BJ (cell line): Measurements from ENCODE around the gene GPC6. TPM values are rescaled to one million over a fixed set of nuclear protein-coding genes. Genes with fewer than 3 reads are reported as not detected.

ENCODE experiments used
- CTCF ChIA-PET: fragments of 350-600 bp; formaldehyde crosslinking; extraction: SDS; loops from one replicate; lab custom pipeline; 2021; ENCODE audit warnings: antibody characterized with exemption, inconsistent platforms; lab: Yijun Ruan, JAX
- POLR2A ChIA-PET: fragments of 300-600 bp; sonication (Branson Sonifier 250); formaldehyde crosslinking; extraction: SDS; loops from one replicate; lab custom pipeline; 2021; ENCODE audit warnings: antibody characterized with exemption; lab: Charles Lee
- DNase-seq: peaks from one replicate; pipeline ENCODE4 v3.0.0-alpha.2; 2011; ENCODE audit warnings: low read depth
- H3K27me3 ChIP-seq: 2 replicates; pipeline ENCODE4 v1.6.0; 2011; ENCODE audit warnings: low read length; ENCODE audit not compliant: control insufficient read depth, insufficient read depth
- H3K36me3 ChIP-seq: 2 replicates; pipeline ENCODE4 v1.5.1; 2011; ENCODE audit warnings: low read length; ENCODE audit not compliant: control insufficient read depth, insufficient read depth
- H3K4me3 ChIP-seq: 2 replicates; pipeline ENCODE4 v1.5.1; 2011; ENCODE audit warnings: low read depth, mild to moderate bottlenecking, control low read depth, low read length
- polyA plus RNA-seq: library from polyadenylated mRNA; depleted of rRNA; stranded (reverse); fragments of >200 nt; gene quantifications from 2 replicates; pipeline ENCODE4 v1.2.3, GENCODE V29; 2011
- TF ChIP-seq, protein P1 (sequence below): IDR thresholded peaks from 2 replicates; pipeline ENCODE4 v1.5.1; 2011; ENCODE audit warnings: low read depth, mild to moderate bottlenecking, control low read depth, inconsistent platforms, low read length, moderate library complexity; ENCODE audit not compliant: insufficient read depth

The GPC6 gene
- polyA plus RNA-seq, 1 experiment = 23.0 TPM

DNA sequence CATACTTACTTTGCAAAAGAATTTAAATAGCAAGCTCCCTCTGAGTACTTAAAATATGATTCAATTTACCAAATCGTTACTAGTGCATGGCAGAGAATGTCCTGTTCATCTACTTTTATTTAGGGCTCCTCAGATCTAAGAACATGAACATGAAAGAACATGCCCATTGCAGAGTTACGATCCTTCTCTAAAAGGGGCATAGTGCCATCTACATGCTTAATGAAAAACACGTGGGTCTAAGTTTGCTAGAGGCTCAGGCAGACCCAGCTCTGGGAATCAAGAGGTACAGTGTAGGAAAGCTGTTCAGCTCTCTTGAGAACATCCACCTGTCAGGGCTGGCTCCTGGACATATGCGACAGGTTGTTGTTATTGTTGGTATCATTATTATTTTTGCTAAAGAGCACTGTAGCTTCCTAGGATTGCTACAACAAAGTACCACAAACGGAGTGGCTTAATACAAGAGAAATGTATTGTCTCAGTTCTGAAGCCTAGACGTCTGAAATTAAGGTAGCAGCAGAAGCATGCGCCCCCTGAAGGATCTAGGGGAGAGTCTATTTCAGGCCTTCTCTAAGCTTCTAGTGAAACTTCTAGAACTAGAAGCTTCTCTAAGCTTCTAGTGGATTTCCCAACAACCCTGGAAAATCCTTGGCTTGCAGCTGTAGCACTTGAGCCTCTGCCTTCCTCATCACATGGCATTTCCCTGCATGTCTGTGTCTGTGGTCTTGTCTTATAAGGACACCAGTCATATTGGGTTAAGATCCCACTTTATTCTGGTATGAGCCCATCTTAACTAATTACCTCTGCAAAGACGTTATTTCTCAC, 1119.0 kb downstream of the GPC6 start:
- no peak overlapping the region for H3K4me3 ChIP-seq
- H3K27me3 ChIP-seq = no peaks in the 10 kb centered on the region
- H3K36me3 ChIP-seq = no peaks in the 10 kb centered on the region
- ChIA-PET CTCF (interaction anchor here (0.6 to 1.5 kb wide), 6 partner anchors 12 to 259 kb away, joined by 3 to 6 read pairs (median 3); no protein-coding TSS in a partner anchor), POLR2A (no interaction called here)
- no peak for DNase-seq
- TF ChIP-seq, protein P1, sequence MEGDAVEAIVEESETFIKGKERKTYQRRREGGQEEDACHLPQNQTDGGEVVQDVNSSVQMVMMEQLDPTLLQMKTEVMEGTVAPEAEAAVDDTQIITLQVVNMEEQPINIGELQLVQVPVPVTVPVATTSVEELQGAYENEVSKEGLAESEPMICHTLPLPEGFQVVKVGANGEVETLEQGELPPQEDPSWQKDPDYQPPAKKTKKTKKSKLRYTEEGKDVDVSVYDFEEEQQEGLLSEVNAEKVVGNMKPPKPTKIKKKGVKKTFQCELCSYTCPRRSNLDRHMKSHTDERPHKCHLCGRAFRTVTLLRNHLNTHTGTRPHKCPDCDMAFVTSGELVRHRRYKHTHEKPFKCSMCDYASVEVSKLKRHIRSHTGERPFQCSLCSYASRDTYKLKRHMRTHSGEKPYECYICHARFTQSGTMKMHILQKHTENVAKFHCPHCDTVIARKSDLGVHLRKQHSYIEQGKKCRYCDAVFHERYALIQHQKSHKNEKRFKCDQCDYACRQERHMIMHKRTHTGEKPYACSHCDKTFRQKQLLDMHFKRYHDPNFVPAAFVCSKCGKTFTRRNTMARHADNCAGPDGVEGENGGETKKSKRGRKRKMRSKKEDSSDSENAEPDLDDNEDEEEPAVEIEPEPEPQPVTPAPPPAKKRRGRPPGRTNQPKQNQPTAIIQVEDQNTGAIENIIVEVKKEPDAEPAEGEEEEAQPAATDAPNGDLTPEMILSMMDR = no peak

DNA sequence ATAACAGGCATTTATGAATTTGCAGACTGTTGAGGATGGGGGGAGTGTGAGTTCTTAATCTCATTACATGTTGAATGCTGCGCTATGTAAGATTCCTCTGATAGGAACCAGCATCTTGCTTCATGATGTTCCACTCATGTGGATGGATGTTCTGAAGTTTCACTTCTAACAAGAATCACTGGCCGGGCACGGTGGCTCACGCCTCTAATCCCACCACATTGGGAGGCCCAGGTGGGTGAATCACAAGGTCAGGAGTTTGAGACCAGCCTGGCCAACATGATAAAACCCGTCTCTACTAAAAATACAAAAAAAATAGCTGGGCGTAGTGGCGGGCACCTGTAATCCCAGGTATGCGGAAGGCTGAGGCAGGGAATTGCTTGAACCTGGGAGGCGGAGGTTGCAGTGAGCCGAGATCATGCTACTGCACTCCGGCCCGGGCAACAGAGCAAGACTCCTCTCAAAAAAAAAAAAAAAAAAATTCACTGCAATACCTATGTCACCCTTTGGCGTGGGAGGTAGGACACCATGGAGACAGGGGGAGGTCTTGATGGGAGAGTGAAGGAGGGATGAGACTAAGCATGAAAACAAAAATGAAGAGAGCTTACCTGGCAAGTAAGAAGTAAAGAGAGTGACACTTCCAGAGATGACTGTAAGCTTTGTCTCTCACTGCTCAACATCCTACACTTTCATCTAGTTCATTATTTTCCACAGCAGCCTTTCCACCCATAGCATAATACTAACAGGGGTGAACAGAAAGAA, 1119.8 kb downstream of the GPC6 start:
- CTCF ChIA-PET = interaction anchor here (0.6 to 1.4 kb wide), 4 partner anchors 11 to 258 kb away, joined by 3 to 4 read pairs (median 4); no protein-coding TSS in a partner anchor
- H3K36me3 ChIP-seq = no peaks in the 10 kb centered on the region

DNA sequence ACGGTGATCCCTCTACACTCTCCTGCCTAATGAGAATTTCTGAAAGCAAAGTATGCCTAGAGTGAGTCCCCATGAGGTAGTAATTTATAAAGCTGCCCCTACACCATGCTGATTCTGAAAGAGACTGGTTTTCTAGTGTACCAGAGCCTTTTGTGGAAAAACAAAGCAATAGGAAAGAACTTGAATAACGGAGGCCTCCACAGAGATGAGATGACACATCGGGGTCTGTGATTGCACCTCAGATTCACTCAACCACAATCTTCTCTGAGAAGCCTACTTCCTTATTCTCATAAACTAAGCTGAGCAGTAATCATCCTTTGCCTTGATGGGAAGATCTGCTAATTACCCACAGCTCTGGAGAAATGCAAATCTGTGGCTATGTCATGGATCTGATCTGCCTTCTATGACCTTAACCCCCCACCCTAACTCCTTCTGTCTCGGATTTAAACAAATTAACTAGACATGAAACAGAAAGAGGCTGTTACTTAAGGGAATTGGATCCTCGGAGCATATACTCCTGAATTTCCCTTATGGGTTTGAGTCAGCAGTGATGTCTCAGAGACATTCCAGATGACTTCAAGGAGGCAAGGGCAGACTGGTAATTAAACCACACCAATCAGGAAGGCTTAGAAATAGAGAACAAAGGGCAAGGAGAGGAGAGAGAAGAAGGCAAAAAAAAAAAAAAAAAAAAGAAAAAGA, 1124.8 kb downstream of the GPC6 start:
- TF ChIP-seq, protein P1 = no peak
- Histone ChIP-seq H3K27me3 (no peaks in the 10 kb centered on the region), H3K36me3 (no peaks in the 10 kb centered on the region), H3K4me3 (no peak overlapping the region)
- DNase-seq = no peak
- CTCF ChIA-PET = interaction anchor here (0.6 to 3.4 kb wide), 2 partner anchors 10 kb away, joined by 3 to 9 read pairs; no protein-coding TSS in a partner anchor
- POLR2A ChIA-PET = interaction anchor here (0.7 kb wide), 1 partner anchor 380 kb away, joined by 3 read pairs; no protein-coding TSS in a partner anchor

More for the DNA sequence above, 1119.8 kb downstream of the GPC6 start:
- TF ChIP-seq, protein P1 = no peak
- DNase-seq = no peak
- Histone ChIP-seq H3K27me3 (no peaks in the 10 kb centered on the region), H3K4me3 (no peak overlapping the region)
- POLR2A ChIA-PET = no interaction called here

DNA sequence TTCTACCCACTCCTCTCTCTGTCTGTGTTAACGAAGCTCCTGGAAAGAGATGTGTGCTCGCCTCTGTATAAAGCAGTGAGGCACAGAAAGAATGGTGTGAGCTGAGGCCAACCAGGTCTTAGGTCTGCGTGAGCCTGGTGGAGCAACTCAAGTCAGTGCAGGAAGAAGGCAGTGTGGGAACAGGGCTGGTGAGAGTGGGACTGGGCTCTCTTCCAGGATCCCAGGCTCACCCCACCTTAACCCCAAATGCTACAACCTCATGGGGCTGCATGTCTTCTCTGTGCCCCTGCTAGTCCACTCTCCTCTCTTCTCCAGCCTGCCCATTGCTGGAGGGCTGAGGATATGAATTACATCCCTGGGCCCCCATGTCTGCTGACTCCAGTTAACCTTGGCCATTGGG, 1125.5 kb downstream of the GPC6 start:
- TF ChIP-seq, protein P1 = no peak
- Histone ChIP-seq H3K4me3 (no peak overlapping the region), H3K36me3 (no peaks in the 10 kb centered on the region), H3K27me3 (no peaks in the 10 kb centered on the region)
- DNase-seq = no peak
- POLR2A ChIA-PET = interaction anchor here (0.7 kb wide), 1 partner anchor 380 kb away, joined by 3 read pairs; no protein-coding TSS in a partner anchor
- CTCF ChIA-PET = interaction anchor here (0.6 to 3.4 kb wide), 2 partner anchors 9 to 10 kb away, joined by 3 to 9 read pairs; no protein-coding TSS in a partner anchor
